SU-DHL-6 (cell line): ENCODE data around the gene MMP10.

Experiments used
- H2AFZ ChIP-seq: fragments of 200-600 bp; sonication (generic); 2 replicates; pipeline ENCODE4 v1.6.1; 2014; ENCODE audit warnings: low read depth, mild to moderate bottlenecking, moderate library complexity, mixed read lengths, antibody characterized with exemption, low read length; ENCODE audit not compliant: severe bottlenecking
- H3F3A ChIP-seq: fragments of 200-600 bp; shearing (Covaris generic); 2 replicates; pipeline ENCODE4 v1.6.0; 2016; ENCODE audit warnings: antibody characterized with exemption, mild to moderate bottlenecking; ENCODE audit not compliant: insufficient read depth
- H3K27ac ChIP-seq: fragments of 200-600 bp; sonication (generic); 2 replicates; pipeline ENCODE4 v1.5.1; 2016; ENCODE audit warnings: low read depth, mild to moderate bottlenecking, low read length, moderate library complexity, mixed read lengths
- H3K27me3 ChIP-seq: fragments of 200-600 bp; sonication (generic), shearing (Covaris generic); 2 replicates; pipeline ENCODE4 v1.6.0; 2014; ENCODE audit warnings: mild to moderate bottlenecking, low read length
- H3K36me3 ChIP-seq: fragments of 200-600 bp; sonication (generic); 2 replicates; pipeline ENCODE4 v1.6.1; 2014; ENCODE audit warnings: mild to moderate bottlenecking, low read length, mixed read lengths
- H3K4me2 ChIP-seq: fragments of 300-600, 200-600 bp; shearing (Covaris generic), sonication (generic); 2 replicates; pipeline ENCODE4 v1.6.0; 2014; ENCODE audit warnings: low read length, low read depth, mild to moderate bottlenecking; ENCODE audit not compliant: poor library complexity, severe bottlenecking
- H3K4me3 ChIP-seq: fragments of 200-600 bp; sonication (generic); 2 replicates; pipeline ENCODE4 v1.5.1; 2014; ENCODE audit warnings: antibody characterized with exemption, low read length, mild to moderate bottlenecking, mixed read lengths; ENCODE audit not compliant: insufficient read depth, poor library complexity, severe bottlenecking
- H3K79me2 ChIP-seq: fragments of 200-600 bp; sonication (generic); 2 replicates; pipeline ENCODE4 v1.6.1; 2014; ENCODE audit warnings: mild to moderate bottlenecking, low read length, moderate library complexity; ENCODE audit not compliant: insufficient read depth
- H3K9ac ChIP-seq: fragments of 200-600 bp; sonication (generic); 2 replicates; pipeline ENCODE4 v1.7.0; 2014; ENCODE audit warnings: mild to moderate bottlenecking, low read length
- H3K9me2 ChIP-seq: fragments of 200-600 bp; sonication (generic); replicated peaks from 2 replicates; pipeline ENCODE4 v1.6.1; 2014; ENCODE audit warnings: low read length; ENCODE audit not compliant: insufficient read depth
- H3K9me3 ChIP-seq: fragments of 200-600 bp; sonication (generic); 2 replicates; pipeline ENCODE4 v1.6.1; 2014; ENCODE audit warnings: low read length, mixed read lengths; ENCODE audit not compliant: insufficient read depth
- H4K20me1 ChIP-seq: fragments of 200-600 bp; sonication (generic); 2 replicates; pipeline ENCODE4 v1.6.1; 2014; ENCODE audit warnings: low read depth, mild to moderate bottlenecking, antibody characterized with exemption, low read length, moderate library complexity, mixed read lengths
- EZH2phosphoT487 ChIP-seq: fragments of 200-600 bp; sonication (generic), shearing (Covaris generic); conservative IDR thresholded peaks from 2 replicates; pipeline ENCODE4 v1.6.1; 2018; ENCODE audit warnings: mild to moderate bottlenecking, antibody characterized with exemption, low read length, moderate library complexity, mixed read lengths
- TF ChIP-seq, protein P1 (sequence below): fragments of 200-600 bp; sonication (generic); IDR thresholded peaks from one replicate; pipeline ENCODE4 v1.5.1; 2017; ENCODE audit warnings: antibody characterized with exemption, mild to moderate bottlenecking, low read length, moderate library complexity; ENCODE audit not compliant: insufficient read depth, poor library complexity, severe bottlenecking

MMP10 gene

GRCh38 chr11:102810950-102811660, 30.7 kb upstream of the MMP10 start:
- Histone ChIP-seq H3K27me3 (no peaks in the 10 kb centered on the region), H3K79me2 (no peaks in the 10 kb centered on the region), H3K27ac (no peak overlapping the region), H3K4me3 (no peak overlapping the region), H3K4me2 (no peak overlapping the region), H3K9me3 (no peaks in the 10 kb centered on the region), H3K9me2 (no peaks in the 10 kb centered on the region), H3K36me3 (no peaks in the 10 kb centered on the region), H3K9ac (no peak overlapping the region), H2AFZ (no peak overlapping the region), H4K20me1 (no peaks in the 10 kb centered on the region), H3F3A (no peaks in the 10 kb centered on the region)
- no peak for TF ChIP-seq EZH2phosphoT487
- TF ChIP-seq, protein P1, sequence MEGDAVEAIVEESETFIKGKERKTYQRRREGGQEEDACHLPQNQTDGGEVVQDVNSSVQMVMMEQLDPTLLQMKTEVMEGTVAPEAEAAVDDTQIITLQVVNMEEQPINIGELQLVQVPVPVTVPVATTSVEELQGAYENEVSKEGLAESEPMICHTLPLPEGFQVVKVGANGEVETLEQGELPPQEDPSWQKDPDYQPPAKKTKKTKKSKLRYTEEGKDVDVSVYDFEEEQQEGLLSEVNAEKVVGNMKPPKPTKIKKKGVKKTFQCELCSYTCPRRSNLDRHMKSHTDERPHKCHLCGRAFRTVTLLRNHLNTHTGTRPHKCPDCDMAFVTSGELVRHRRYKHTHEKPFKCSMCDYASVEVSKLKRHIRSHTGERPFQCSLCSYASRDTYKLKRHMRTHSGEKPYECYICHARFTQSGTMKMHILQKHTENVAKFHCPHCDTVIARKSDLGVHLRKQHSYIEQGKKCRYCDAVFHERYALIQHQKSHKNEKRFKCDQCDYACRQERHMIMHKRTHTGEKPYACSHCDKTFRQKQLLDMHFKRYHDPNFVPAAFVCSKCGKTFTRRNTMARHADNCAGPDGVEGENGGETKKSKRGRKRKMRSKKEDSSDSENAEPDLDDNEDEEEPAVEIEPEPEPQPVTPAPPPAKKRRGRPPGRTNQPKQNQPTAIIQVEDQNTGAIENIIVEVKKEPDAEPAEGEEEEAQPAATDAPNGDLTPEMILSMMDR = no peak

GRCh38 chr11:102809971-102810370, 29.5 kb upstream of the MMP10 start:
- Histone ChIP-seq H3K79me2 (no peaks in the 10 kb centered on the region), H4K20me1 (no peaks in the 10 kb centered on the region), H3K27me3 (no peaks in the 10 kb centered on the region), H3K9me3 (no peaks in the 10 kb centered on the region), H3K36me3 (no peaks in the 10 kb centered on the region), H3K27ac (no peak overlapping the region), H3K9ac (no peak overlapping the region), H3F3A (no peaks in the 10 kb centered on the region), H2AFZ (no peak overlapping the region), H3K4me3 (no peak overlapping the region), H3K9me2 (no peaks in the 10 kb centered on the region), H3K4me2 (no peak overlapping the region)
- TF ChIP-seq, protein P1 = no peak
- TF ChIP-seq EZH2phosphoT487 = no peak

GRCh38 chr11:102807921-102808320, 27.5 kb upstream of the MMP10 start:
- H3K9me3 ChIP-seq = no peaks in the 10 kb centered on the region
- H3K9ac ChIP-seq = no peak overlapping the region
- no peaks in the 10 kb centered on the region for H3K79me2 ChIP-seq
- no peak for TF ChIP-seq EZH2phosphoT487
- TF ChIP-seq, protein P1 = no peak
- no peak overlapping the region for H2AFZ ChIP-seq
- H3K4me3 ChIP-seq = no peak overlapping the region
- H3K9me2 ChIP-seq = no peaks in the 10 kb centered on the region
- no peaks in the 10 kb centered on the region for H4K20me1 ChIP-seq
- no peaks in the 10 kb centered on the region for H3K27me3 ChIP-seq
- H3F3A ChIP-seq = no peaks in the 10 kb centered on the region
- H3K27ac ChIP-seq = no peak overlapping the region
- no peaks in the 10 kb centered on the region for H3K36me3 ChIP-seq
- H3K4me2 ChIP-seq = no peak overlapping the region
